Bronchial epithelial cell (primary cell): ENCODE results near the gene MPZL1. TPM values are rescaled to one million over a fixed set of nuclear protein-coding genes. Genes with fewer than 3 reads are reported as not detected.

Experiments
- DNase-seq: peaks from one replicate; pipeline ENCODE4 v3.0.0-alpha.2; 2010; ENCODE audit warnings: low read depth
- FAIRE-seq: peaks from 2 replicates; lab custom pipeline; 2011; peaks lifted over from hg19 to GRCh38; lab: Jason Lieb, UNC
- H3K27me3 ChIP-seq: 2 replicates; pipeline ENCODE4 v1.5.1; 2011; ENCODE audit warnings: low read length; ENCODE audit not compliant: control insufficient read depth, insufficient read depth
- H3K36me3 ChIP-seq: 2 replicates; pipeline ENCODE4 v1.5.1; 2011; ENCODE audit warnings: low read length; ENCODE audit not compliant: control insufficient read depth, insufficient read depth
- H3K4me3 ChIP-seq: 2 replicates; pipeline ENCODE4 v1.5.1; 2011; ENCODE audit warnings: mild to moderate bottlenecking, low read depth, low read length, control low read depth
- CTCF ChIP-seq: IDR thresholded peaks from 2 replicates; pipeline ENCODE4 v1.5.1; 2011; ENCODE audit warnings: mild to moderate bottlenecking, moderate library complexity, low read length, control low read depth, inconsistent platforms; ENCODE audit not compliant: insufficient read depth, severe bottlenecking
- total RNA-seq: library from RNA; depleted of rRNA; stranded (reverse); fragments of >200 nt; gene quantifications from 2 replicates; pipeline ENCODE4 v1.2.1, GENCODE V29; 2014

Gene MPZL1
- total RNA-seq, 1 donor from 2014 or later = 95.6 TPM

GRCh38 chr1:167836197-167836596 lies 114.4 kb downstream of the MPZL1 start:
- TF ChIP-seq CTCF = no peak
- no peaks in the 10 kb centered on the region for H3K36me3 ChIP-seq
- H3K4me3 ChIP-seq = no peak overlapping the region
- no peaks in the 10 kb centered on the region for H3K27me3 ChIP-seq
- FAIRE-seq (no peak), DNase-seq (no peak)

- H3K27me3 ChIP-seq = no peaks in the 10 kb centered on the region
- H3K36me3 ChIP-seq = no peaks in the 10 kb centered on the region
- DNase-seq = no peak
- no peak for FAIRE-seq
- H3K4me3 ChIP-seq = no peak overlapping the region
- no peak for TF ChIP-seq CTCF
These were observed 115.5 kb downstream of the MPZL1 start for GRCh38 chr1:167837326-167837725.

- DNase-seq = peak; percentile 38
- no peak overlapping the region for H3K4me3 ChIP-seq
- no peak for FAIRE-seq
- H3K27me3 ChIP-seq = no peaks in the 10 kb centered on the region
- no peak for TF ChIP-seq CTCF
- no peaks in the 10 kb centered on the region for H3K36me3 ChIP-seq
These were observed 117.2 kb downstream of the MPZL1 start for GRCh38 chr1:167839009-167839408.

Other genes starting within 250 kb of the MPZL1 start
- not detected in 2 replicates for gene CD247, start 203.5 kb upstream of the MPZL1 start, total RNA-seq
- 62.2 and 78.2 TPM in 2 replicates for gene CREG1, start 168.2 kb upstream of the MPZL1 start, total RNA-seq
- gene RCSD1, start 91.8 kb upstream of the MPZL1 start, total RNA-seq = under 0.01 and 0.13 TPM in 2 replicates
- gene ADCY10, start 192.2 kb downstream of the MPZL1 start, total RNA-seq = 0.26 TPM in 2 replicates
- 28.2 and 34.6 TPM in 2 replicates for gene DCAF6, start 214.7 kb downstream of the MPZL1 start, total RNA-seq
- 10.8 and 23.6 TPM in 2 replicates for gene MPC2, start 215.1 kb downstream of the MPZL1 start, total RNA-seq